Measurements from ENCODE around the gene ATG10. TPM values are rescaled to one million over a fixed set of nuclear protein-coding genes. Genes with fewer than 3 reads are reported as not detected.
"Not testable (repeated sequence)": the region's sequence is repeated elsewhere in the genome, so short reads cannot be mapped to it uniquely, and the experiment has no call there.

The ATG10 gene
- total RNA-seq, 1 donor from 2014 or later = 4.8 TPM

DNA sequence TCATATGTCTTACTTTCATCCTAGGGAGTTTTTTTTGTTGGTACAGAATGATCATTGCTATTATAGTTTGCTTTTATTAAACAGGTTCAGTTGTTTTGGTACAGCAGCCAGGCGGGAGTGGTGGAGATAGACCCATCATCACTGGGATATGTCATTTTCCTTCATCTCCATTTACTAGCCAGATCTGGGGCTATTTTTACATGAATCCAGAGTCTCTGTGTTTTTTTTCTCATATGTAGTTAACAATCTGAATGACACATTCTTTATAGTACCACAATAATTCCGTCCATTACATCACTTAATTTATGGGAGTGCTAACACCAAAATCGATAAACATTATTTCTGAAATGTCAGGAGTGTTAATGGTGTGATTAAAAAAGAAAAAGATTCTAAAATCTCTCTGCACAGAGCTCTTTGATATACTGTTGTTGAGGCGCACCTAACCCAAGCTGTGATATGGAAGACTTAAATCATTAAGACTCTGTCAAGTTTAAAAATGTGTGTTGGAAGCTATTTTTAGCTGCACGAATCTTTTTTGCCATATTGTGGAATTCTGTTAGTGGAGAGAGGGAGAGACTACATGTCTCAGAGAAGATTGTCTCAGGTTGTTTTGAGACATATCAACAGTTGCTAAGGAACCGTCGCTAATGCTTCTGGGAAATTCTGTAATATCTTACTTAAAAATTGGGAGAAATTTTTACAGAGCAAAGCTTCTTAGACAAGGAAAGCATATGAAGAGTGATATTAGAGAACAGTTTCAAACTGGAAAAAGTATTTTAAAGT is 246.7 kb downstream of the ATG10 start:
- DNase-seq (ENCODE audit: low read depth, low spot score) = no peak

DNA sequence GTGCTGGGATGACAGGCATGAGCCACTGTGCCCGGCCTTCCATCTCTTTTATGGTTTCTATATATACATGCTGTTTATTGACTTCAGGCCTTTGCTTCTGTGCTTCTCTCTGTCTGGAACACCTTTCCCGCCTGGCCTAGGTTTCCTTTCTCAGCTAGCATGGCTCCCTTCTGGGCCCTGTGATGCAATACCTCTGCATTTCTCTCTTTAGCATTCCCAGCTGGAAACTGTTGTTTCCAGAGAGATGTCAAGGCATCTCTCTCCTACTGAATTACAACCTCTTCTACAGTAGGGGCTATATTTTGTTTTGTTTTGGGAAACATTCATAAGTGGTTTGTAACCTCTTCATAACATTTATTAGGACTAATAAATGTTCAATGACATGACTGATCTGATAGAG is 249.2 kb downstream of the ATG10 start:
- no peak for DNase-seq (ENCODE audit: low read depth, low spot score)

DNA sequence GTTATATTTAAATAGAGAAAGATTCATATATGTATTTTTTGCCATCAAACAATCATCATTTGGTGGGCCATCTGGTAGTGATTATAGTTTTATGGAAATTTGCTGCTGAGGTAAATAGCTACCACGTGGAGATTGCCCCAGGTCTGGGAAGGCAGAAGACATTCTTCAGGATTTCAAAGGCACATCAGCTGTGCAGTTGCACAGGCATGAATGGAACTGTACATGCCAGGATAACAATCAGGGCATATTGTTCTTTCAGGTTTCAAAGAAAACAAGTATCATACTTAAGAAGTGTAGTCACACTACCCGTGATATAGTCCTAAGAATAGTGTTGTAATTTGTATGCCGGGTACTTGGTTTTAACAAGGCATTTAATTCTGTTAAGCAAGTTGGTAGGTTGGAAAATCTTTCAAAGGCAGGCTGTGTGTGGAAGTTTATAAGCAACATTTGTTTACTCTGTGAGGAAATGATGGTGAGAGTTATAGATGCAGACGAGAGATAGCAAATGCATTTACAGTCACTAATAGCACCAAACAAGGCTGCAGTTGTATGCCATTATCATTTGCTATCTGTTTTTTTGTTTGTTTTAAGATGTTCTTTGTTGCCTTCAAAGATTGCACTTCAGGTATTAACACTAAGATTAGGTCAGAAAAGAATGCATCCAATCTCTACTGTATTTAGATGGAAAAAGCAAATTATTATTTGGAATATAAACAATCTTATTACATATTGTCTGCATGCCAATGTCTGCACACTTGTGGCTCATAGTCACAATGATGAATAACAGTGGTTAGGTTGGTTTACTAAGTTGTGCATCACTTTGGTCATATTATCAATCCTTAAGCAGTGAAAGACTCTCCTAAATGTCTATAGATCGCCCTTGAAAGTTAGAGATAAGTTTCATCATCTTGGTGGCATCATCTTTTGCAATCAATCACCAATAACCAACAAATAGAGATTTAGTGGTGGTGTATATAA is 251.1 kb downstream of the ATG10 start:
- no peak for DNase-seq (ENCODE audit: low read depth, low spot score)

DNA sequence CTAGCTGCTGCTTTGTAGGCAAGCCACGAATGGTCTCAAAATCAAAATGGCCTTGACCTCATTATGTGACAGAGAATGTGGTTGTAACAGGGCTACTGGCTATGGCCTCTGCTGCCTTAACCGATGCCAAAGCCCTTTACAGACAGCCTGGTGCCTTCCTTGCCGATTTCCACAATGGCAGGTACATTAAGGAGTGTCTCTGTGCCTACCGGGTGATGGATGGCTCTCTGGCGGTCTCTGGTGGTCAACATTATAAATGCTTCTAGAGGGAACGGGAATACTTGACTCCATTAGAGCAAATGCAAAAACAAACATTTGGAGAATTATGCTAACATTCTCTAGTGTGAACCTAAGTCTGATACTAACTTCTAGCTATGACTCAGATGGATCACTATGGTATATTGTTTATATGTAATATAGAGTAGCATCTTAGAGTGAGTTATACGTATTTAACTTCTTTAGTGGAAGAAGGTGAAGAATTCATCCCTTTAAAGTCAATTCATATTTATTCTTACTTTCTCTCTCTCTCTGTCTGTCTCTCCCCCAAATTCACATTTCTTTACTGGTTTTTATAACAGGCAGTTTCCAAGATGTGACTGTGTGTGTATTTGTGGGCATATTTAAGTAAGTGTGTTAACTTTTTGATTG is 253.8 kb downstream of the ATG10 start:
- peak; percentile 7 for DNase-seq (ENCODE audit: low read depth, low spot score)

DNA sequence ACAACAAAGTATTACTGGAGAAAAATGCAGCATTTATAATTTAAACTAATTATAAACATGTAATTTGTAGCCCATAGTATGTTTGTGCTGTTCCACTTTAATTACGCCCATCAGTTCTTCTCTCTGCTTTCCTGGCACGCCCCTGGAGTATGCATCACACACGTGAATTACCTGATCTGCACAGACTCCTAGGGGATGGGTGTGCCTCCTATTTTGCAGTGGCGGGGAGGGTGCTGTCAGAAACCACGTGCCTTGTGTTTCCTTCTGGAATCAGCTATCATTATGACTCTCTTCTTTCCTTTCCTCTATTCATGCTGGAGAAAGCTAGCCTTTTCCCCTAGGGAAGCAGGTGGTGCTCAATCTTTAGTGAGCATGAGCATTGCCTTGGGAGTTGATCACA is 263.1 kb downstream of the ATG10 start:
- DNase-seq (ENCODE audit: low read depth, low spot score) = no peak

DNA sequence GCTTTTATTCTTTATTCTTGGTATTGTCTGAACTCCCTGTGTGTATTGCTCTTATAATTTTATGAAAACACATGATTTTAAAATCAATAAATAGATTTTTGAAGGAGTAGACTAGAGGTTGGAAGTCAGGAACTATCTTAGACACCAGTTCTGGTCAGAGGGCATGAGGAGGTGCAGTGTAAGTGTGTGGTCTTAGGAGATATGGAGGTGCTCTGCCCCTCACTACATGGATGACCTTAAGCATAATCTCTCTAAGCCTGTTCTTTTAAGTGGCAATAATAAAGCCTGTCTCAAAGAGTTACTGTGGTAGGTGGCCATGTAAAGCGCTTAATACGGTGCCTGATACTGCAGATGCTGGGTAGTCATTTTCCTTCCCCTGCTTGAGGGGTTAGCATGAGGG is 272.3 kb downstream of the ATG10 start:
- no peak for DNase-seq (ENCODE audit: low read depth, low spot score)

DNA sequence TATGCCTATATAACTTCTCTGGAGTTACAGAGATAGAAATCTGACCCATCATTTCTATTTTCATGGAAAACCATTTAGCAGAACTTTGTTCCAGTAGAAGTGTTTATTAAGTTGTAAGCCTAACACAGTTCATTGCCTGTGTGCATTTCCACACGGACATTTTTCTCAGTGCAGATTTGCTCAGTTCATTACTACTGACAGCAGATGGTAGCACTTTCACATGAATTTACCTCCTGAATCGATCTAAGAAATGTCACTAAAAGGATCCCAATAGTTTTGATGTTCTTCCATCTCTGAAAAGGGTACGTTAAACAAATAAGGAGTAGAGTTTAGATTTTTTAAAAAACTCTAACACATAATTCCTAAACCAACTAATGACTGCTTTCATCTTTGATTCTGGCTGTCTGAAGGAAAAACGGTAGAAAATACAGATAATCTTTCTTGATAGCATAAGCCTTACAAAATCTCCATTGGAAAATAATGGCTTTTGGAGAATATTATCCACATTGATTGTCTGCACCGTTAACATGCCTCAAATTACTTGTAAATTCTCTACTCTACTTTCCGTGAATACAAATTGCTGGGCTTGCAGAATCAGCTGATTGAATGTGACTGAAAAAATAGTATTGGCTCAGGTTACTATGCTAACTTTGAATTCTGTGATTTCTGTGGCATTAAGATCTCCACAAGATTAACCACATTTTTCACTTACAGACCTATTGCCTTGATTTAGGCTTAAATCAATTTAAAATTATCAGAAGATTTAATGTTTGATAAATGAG is 273.2 kb downstream of the ATG10 start:
- DNase-seq (ENCODE audit: low read depth, low spot score) = no peak

DNA sequence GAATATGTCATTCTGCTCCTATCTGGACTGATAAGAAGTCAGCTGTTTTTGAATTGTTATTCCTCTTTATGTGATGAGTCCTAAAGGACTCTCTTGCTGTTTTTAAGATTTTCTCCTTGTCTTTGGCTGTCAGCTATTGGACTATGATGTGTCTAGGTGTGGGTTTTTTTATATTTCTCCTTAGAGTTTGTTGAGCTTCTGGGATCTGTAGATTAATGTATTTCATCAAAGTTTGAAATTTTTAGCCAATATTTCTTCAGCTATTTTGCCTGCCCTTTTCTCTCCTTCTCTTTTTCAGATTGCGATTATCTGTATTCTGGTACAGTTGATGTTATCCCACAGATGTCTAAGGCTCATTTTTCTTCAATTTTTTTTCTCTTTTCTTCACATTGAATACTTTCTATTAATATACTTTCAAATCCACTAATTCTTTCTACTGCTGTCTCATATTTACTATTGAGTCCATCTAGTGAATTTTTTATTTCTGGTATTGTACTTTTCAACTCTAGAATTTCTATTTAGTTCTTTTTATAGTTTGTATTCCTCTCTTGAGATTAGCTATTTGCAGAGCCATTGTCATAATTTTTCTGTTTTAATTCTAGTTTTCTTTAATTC is 275.2 kb downstream of the ATG10 start:
- no peak for DNase-seq (ENCODE audit: low read depth, low spot score)

DNA sequence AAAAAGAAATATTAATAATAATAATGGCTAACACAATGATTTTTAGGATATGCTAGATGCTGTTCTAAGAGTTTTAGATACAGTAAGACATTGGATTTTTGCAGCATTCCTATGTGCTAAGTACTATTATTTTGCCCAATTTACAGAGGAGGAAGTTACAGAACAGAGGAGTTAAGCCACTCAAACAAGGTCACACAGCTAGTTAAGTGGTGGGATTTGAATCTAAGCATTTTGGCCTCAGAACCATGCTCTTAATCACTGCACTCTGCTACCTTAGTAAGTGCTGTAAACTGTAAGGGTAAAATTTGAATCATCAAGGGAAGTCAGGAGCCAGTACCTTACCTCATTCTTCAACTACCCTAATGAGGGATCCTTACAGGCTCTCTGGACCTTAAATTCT is 280.9 kb downstream of the ATG10 start:
- DNase-seq (ENCODE audit: low read depth, low spot score) = no peak

DNA sequence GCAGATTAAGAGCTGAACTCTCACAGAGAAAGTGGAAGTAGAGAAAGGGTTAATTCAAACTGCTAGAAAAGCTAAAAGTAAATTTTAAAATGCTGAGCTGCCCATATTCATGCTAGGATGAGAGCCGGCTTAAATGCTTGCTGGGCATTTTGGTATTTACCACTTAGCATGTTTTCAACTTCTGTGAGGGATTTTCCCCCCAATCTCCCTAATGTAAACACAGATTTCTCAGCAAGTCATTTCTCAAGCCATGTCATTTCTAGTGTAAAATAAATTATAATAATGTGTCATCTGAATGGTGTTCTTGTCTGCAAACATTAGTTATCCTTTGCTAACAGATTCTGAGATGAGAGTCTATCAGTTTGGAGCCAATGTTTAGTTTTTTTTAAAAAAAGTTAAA is 284.0 kb downstream of the ATG10 start:
- no peak for DNase-seq (ENCODE audit: low read depth, low spot score)

DNA sequence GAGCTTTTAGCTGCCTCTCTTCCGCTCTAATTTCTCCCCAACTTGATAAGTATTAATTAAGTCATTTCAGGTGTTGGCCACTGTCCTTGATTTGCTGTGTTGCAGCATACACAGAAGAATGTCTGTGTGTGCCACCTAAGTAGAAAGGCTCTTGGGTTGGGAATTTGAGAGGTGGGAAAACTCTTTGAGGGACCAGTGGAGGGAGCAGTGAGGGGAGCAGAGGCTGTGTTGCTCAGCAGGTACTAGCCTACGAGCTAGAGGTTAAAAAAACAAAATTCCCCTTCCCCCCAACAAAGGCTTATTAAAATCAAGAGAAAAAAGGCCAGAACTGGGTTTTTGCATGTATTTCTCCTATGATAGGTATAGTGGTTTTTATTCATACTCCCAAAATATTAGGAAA is 285.4 kb downstream of the ATG10 start:
- DNase-seq (ENCODE audit: low read depth, low spot score) = no peak

DNA sequence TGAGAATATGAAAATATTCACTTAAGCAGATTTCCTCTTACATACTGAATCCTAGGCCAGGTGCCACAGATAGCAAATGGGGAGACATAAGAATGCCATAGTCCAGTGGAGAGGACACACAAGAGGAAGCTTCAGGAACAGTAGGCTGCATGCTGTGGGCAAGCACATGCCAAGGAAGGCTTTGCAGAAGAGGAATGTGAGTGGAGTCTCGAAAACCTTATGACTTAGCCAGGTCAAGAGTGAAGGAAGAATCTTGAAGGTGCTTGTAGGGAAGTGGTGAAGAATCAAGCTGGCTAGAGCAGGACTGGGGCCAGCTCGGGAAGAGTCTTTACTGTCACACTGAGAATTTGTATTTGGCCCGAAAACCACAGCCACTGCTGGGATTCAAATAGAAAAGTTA is 285.9 kb downstream of the ATG10 start:
- DNase-seq (ENCODE audit: low read depth, low spot score) = no peak

DNA sequence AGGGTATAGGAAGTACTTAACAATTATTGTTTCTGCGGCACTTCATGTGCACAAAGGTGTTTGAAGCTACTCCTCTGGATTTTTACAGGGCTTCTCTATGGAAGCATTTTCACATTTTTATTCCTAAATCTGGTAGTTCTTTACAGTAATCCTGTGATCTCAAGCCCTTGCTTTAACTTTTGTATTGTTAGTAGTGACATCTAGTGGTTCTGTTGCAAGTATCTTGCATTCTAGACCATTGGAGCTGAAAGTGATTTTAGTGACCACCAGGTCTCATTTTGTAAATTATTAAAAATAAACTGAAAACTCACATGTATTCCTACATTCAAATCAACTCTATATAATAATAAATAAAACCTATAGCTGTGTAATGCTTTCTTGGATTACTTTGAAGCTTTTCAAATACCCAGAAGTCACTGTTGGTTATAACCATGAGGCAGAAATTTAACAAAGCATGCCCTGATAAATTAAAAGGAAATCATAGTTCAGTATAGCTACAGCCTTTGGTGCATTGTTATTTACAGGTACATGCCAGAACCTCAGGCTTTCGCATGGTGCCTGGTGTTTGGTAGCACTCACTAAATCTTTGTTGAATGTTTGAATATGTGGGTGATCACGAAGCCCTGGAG is 287.5 kb downstream of the ATG10 start:
- DNase-seq (ENCODE audit: low read depth, low spot score) = no peak

DNA sequence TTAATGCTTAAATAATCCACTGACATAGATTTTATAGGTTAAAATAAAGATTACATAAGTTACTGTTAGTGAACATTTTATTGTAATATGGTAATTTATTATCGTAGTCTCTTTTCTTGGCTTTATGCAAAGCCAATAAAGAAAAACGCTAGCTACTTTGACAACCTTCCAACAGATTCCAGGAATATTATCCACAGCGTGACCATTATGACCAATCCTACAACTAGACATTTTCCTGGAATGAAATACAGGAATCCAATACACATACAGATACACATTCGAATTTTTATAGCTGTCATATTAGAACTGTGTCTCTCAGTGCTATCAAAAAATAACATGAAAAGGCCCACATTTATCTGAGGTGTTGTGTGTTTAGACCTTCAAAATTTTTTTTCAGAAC is 293.2 kb downstream of the ATG10 start:
- no peak for DNase-seq (ENCODE audit: low read depth, low spot score)

DNA sequence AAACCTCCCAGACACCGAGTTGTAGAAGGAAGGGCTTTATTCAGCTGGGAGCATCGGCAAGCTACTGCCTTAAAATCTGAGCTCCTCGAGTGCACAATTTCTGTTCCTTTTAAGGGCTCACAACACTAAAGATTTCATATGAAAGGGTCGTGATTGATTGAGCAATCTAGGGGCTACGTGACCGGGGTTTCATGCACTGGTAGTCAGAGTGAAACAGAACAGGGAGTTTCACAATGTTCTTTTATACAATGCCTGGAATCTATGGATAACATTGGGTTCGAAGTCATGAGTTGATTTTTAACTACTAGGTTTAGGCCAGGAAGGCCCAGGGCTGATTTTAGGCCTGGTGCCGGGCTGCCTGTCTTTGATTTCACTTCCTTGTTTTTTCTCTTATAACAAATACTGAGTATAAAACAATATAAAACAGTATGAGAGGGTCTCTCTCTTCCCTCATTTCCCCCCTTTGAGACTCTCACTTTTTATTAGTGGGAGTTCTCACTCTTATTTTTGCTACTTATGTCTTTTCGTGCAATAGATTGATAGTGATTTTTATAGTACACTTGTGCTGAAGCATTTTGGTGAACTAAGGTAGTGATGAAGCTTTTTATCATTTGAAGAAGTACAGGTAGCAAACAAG is 295.6 kb downstream of the ATG10 start:
- DNase-seq (ENCODE audit: low read depth, low spot score) = not testable (repeated sequence)

DNA sequence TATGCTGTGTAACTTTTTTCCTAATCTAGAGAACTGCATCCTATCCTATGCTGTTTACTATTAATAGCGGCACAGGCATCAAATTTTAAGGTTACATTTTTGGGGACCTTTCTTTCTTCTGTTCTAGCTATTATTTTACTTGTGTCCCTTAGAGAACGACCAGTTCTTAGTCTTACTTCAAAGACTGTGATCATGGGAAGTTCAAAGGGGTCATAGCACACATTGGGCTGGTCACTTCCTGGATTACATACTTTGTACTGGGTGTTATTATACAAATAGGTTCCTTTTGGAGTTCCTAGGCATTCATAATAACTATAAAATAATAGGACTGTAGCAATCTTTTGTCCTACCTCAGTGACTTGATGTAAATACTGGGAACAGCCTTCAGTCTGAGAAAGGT is 297.5 kb downstream of the ATG10 start:
- peak; percentile 56 for DNase-seq (ENCODE audit: low read depth, low spot score)

DNA sequence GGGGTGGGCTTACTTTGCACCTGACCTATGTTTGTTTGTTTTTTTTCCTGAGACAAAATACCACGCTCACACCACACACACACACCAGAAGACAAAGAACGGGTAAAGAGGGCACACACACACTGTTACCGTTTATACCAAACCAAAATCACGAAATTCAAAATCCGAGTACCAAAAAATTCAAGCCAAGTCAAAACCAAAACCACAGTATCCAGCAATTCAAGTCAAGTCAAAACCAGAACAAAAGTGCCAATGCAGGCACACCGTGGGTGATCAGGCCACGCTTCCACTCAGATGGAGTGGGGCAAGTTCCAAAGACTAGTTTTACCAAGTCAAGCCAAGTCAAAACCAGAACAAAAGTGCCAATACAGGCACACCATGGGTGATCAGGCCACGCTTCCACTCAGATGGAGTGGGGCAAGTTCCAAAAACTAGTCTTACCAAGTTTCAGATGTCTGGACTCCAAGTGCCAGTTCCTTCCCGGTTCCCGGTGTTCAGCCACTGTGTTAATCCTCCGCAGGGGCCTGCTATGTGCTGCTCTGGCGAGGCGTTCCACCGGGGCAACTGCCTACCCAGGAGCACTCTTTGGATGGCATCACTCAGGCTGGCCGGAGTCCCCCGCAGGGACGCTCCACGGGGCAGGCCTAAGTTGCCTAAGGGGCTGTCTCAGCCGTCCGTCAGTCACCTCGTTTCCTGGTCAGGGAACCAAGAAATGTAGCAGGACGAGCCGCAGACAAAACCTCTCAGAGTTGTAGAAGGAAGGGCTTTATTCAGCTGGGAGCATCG is 300.9 kb downstream of the ATG10 start:
- DNase-seq (ENCODE audit: low read depth, low spot score) = not testable (repeated sequence)

DNA sequence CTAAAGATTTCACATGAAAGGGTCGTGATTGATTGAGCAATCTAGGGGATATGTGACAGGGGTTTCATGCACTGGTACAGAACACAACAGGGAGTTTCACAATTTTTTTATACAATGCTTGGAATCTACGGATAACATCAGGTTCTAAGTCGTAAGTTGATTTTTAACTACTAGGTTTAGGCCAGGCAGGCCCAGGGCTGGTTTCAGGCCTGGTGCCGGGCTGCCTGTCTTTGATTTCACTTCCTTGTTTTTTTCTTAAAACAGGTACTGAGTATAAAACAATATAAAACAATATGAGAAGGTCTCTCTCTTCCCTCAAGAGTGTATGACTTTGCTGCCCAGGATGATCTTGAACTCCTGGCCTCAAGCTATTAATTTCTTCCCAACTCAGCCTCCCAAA is 301.6 kb downstream of the ATG10 start:
- DNase-seq (ENCODE audit: low read depth, low spot score) = not testable (repeated sequence)

All from pulmonary artery endothelial cell (primary cell).